GM19035 (cell line): ENCODE results near the gene GAB2.
"Not testable (repeated sequence)": the region's sequence is repeated elsewhere in the genome, so short reads cannot be mapped to it uniquely, and the experiment has no call there.

Experiments used
- ATAC-seq: cut with Tn5 transposase; IDR thresholded peaks from one replicate; pipeline ENCODE4 v1.9.1; 2021; ENCODE audit not compliant: unreplicated experiment

The GAB2 gene

DNA sequence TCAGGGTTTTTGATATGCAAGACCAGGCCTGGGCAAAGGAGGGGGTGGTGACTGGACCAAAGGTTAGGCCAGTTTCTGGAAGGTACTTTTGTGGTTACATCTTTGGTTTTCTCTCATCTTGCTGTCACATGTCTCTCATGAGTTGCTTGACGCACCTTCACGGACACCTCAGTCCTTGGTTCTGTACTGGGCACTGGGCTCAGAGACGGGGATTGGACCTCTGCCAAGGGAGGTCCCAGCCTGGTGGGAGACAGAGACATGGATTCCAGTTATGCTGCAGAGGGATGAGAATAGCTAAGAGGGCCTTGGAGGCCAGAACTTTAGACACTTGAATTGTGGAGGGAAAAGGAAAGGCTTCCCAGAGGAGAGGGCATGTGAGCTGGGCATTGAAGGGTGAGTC, 227.2 kb downstream of the GAB2 start:
- no peak for ATAC-seq

DNA sequence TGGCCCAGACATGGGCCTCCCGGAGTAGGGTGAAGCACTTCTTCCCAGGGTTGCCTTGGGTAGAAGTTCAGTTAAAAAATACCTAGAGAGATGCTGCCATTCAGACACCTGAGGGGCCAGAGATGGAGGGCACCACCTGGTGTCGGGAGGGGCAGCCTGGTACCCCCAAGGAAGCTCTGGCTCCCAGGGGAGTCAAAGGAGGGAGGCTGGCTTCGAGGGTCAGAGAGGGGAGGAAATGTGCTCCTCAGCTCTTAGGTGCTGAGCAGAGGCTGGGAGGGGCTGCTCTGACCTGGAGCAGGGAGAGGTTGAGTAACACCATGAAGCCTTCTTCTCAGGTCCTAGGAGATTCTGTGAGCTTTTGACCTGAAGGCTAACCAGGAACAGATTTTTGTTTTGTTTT, 227.8 kb downstream of the GAB2 start:
- ATAC-seq, result no peak

DNA sequence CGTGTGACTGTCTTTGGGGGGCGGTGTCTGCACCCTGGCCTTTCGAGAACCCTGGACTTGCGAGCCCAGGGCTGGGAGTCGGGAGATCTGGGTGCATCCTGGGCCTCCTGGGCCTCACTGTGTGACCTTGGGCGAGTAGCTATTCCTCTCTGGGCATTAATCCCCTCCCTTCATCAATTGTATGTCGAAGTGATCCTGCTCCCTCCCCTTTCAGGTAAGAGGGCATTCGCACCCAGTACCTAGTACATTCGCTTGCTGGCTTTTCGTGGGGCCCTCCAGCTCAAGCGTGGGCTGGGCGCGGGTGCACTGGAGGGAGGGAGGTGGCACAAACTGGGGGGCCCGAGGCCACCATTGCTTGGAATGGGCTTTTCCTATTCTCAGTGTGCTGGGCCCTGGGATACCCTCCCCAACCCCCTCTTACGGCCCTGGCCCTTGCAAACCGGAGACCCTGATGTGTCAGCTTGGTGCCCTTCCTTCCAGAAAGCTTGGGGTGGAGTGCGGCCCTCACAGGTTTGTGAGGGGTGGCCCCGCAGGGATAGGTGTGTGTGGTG, 228.4 kb downstream of the GAB2 start:
- no peak for ATAC-seq

DNA sequence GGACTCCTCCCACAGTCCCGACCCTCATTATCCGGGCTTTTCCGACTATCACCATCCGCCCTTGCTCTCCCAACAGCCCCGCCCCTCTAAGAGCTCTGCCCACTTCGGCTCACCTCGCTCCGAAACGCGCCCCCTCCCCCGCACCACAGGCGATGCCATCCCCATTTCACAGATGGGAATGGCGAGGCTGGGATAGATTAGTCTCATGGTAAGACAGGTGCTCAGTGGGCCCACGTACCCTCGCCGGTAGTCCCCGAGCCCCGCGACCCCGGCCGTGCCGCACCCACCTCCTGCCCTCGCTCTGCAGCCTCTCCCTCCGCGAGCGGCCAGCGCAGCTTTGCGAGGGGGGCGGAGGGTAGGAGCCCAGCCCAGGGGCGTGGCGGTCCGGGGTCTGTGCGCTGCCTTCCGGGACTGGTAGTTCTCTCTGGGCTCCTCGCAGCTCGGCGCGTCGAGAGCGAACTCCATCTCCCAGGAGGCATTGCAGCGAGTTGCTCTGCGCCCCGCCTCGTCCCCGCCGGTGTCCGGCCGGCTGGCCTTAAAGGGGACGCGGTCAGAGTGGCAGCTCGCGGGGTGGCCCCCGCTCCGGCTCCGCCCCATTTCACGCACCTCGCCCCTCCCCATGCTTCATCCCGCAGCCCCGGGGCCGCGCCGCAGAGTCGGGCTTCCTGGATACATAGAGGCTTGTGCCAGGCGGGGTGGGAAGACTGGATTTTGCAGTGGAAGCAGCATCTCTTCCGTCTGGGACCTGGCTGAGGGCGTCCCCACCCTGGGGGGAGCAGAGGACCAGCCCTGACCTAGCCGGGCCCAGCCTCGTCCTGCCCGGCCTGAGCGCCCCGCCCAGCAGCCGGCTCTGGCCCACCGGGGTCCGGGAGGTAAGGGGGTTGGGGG, 229.1 kb downstream of the GAB2 start, which contains the start of the genes KCTD21 and USP35:
KCTD21 (minus strand) TSS at position 341 of the 888 bp plus-strand sequence. CDS start 14,072 bp downstream, outside the sequence.
USP35 (plus strand) TSS at position 634 of the 888 bp plus-strand sequence. CDS start 7,327 bp downstream, outside the sequence.
- peak; percentile 95 for ATAC-seq

DNA sequence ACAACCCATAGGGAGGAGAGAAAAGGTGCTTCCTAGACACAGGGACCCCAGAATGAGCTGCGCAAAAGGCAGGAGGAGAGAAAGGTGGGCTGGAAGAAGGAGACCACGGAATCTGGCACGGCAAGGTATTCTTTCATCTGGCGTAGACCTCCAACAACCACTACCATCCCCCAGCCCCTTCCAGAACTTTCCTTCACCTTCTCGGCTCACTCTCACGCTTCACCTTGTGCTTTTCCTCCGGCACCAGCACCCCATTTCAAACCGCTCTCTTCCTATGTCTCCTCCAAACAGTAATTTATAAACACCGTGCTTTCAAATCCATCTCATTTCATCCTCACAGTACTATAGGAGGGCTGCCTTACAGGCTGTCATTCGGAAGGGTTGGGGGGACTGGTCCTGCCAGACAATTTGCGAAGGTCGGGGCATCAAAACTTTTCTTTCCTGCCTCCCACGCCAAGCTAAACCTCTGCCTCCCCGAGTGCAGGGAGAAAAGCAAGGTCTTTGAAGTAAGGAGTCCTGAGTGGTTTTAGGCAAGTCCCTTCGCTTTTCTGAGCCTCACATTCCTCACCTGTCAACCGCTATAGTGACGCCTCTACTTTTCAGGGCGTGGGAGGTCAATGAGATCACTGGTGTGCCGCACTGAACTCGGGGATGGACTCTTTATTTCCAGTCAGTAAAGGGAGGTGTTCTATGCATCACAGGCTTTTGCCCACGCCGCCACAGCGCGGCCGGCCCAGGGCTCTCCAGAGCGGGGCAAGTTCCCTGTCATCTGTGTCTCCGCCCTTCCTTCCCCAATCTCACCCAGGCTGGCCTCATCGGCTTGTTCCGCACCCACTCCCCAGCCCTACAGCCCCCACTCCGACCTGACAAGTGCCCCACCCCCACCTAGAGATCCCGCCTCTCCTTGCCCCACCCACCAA, 230.0 kb downstream of the GAB2 start:
- ATAC-seq, result peak; percentile 16

DNA sequence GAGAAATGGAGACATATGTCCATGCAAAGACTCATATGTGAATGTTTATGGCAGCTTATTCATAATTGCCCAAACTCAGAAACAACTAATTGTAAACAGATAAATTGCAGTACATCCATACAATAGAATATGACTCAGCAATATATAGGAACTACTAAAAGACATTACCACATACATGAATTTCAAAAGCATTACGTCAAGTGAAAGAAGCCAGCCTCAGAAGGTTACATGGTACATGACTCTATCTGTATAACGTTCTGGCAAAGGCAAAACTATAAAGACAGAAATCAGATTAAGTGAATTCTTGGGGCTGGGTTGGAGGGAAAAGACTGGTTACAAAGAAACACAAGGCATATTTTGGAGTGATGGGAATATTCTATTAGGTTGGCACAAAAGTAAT, 236.4 kb downstream of the GAB2 start:
- no peak for ATAC-seq

DNA sequence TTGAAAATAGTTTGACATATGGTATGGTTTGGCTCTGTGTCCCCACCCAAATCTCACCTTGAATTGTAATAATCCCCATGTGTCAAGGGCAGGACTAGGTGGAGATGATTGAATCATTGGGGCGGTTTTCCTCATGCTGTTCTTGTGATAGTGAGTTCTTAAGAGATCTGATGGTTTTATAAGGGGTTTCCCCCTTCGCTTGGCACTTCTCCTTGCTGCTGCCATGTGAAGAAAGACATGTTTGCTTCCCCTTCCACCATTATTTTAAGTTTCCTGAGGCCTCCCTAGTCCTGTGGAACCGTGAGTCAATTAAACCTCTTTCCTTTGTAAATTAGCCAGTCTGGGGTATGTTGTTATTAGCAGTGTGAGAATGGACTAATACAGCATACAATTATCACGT, 236.9 kb downstream of the GAB2 start:
- ATAC-seq, result no peak

DNA sequence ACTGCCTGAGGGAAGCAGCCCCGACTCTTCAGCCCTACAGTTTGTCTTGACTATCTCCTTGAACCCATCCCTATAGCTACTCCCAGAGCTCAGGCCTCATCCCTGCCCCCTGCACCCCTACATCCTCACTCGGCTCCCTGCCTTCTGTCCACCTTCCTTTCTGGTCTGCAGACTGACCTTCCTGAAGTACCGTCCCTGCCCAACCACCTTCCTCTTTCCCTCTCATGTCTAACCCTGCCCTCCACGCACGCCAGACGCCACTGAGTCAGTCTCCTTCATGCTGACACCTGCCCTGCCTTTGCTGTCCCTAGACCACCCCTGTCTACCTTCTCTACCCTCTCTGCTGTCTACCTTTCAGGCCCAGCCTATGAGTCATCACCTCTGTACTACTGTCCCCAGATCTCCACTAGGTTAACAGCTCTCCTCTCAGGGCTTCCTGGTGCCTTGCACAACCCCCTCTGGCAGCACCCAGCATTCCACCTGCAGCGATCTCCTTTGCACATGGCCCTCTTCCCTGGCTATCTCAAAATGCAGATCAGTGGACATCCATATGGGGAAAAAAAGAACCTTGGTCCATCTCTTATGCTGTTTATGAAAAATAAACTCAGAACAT, 238.1 kb downstream of the GAB2 start:
- no peak for ATAC-seq

DNA sequence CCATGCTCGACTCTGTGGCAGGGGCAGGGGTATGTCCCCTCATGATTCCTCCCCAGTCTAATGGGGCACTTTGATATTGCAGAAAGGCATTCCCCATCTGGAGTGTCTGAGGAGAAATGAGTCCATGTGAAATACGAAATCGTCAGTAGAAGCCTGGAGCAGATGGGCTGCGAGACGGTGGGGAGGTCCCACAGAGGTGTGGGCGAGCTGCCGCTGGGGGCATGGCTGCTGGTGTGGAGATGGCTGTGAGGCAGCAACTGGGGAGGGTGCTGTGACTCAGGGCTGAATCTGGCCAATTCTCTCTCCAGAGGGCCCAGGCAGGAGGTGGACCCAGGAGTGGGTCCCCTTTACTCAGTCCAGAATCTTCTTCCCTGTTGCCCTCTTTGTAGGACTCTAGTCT, 240.4 kb downstream of the GAB2 start:
- ATAC-seq, result no peak

DNA sequence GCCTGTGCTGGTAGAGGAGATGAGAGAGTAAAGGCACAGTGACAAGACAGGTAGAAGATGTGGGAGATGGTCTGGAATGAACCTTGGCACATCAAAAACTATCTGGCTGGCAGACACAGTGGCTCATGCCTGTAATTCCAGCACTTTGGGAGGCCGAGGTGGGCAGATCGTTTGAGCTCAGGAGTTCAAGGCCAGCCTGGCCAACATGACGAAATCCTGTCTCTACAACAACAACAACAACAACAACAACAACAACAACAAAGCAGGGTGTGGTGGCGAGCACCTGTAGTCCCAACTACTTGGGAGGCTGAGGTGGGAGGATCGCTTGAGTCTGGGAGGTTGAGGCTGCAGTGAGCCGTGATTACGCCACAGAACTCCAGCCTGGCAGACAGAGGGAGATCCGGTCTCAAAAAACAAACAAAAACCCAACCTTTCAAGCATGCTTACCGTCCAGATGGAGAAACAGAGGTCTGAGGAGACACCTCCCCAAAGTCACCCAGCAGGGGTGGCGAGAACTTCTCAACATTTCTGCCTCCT, 240.9 kb downstream of the GAB2 start:
- no peak for ATAC-seq

DNA sequence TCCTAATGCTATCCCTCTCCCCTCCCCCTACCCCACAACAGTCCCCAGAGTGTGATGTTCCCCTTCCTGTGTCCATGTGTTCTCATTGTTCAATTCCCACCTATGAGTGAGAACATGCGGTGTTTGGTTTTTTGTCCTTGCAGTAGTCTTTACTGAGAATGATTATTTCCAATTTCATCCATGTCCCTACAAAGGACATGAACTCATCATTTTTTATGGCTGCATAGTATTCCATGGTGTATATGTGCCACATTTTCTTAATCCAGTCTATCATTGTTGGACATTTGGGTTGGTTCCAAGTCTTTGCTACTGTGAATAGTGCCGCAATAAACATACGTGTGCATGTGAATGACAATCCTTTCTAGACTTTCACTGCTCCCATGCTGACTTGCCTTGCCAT, 241.8 kb downstream of the GAB2 start:
- ATAC-seq, result not testable (repeated sequence)

DNA sequence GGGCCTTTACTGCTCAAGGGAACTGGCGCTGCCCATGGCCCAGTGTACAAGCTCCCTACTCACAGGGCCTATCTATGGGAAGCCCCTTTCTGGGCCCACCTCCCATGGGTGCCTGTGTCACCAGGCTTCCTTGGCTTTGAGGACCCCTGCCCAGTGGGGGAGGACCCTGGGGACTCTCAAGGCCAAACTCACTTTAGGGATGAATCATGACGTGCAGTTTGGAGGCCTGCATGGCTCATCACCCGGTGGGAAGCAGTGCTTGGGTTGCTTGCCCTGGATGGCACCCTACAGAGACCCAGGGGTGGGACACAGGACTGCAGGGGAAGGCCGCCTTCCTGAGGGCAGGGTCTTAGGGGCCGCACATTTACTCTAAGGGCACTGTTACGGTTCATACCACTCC, 245.7 kb downstream of the GAB2 start:
- no peak for ATAC-seq

DNA sequence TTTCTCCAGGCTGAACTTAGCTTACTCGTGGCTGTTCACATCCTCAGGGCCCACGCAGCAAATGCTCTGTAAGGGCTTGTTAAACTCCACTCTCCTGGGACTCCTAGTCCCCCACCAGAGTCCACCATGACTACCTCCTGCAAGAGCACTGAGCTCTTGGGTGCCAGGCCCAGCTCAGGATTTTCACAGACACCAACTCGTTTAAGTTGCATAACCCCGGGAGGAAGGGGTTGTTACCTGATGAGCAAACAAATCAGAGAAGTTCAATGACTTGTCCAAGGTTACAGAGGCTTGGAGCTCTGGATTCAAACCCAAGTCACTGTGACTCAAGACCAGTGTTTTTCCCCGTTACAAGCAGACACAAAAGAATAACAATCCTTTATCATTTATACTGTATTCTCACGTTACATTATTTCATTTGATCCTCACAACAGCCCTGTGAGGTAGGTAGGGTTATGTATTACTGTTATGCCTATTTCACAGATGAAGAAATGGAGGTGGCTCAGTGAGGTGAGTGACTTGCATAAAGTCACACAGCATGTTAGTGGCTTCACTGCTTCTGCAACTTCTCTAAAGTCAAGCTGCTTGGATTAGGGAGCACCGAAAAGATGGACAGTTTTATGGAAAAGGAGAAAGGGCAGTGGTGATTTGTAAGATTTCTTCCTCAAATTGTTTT, 246.6 kb downstream of the GAB2 start:
- no peak for ATAC-seq

DNA sequence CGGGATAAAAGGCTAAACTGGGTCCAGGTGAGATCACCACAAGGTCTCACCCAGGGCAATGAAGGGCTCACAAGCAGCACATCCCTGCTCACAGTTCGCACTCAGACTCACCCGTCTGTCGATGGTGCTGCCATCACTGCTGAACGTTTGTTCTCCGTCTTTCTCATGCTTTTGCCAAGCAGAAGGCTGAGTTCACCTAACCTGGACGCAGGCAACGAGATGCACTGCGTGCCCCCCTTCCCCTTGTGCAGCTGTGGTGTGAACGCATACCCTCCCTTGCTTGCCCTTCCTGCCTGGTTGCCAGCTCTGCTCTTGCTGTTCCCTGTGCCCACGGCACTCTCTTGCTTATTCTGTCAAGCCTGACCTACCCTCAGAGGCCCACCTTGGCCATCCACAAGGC, 247.2 kb downstream of the GAB2 start:
- no peak for ATAC-seq

DNA sequence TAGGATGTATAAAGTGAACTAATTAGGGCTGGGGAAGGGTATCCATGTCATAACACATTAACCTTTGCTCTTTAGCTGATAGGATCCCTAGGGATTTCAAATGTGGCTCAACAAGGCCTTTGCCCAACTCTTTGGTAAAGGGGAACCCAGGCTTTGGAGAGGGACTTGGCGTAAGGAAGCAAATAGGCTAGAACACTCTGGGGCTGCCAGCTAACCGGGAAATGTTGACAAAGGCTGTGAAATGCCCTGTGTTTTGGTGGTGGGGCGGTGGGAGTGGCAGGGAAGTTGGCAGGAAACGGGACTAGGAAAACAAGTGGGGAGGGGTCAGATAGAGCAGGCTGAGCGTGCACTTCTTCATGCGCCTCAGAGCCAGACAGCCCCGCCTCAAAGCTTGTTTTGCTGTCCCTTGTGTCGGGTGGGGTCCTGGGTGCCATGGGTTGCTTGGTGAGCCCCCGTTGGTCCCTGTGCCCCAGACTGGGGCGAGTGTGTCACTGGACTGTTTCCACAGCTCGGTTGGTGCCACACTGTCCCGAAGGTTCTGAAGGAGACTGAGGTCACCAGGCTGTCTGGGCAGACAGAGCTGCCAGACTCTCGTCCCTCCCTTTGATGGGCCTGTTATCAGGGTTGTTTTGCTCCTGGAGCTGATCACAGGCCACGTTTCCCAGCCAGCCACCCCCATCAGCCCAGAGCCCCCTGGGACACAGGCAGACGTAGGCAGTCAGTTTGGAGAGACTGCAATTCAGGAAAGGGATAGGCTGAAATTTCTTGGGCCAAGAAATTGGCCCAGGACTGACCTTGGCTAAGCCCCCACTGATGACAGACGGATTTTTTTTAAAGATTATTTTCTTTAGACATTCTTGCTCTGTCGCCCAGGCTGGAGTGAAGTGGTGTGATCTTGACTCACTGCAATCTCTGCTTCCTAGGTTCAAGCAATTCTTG, 248.8 kb downstream of the GAB2 start:
- no peak for ATAC-seq

DNA sequence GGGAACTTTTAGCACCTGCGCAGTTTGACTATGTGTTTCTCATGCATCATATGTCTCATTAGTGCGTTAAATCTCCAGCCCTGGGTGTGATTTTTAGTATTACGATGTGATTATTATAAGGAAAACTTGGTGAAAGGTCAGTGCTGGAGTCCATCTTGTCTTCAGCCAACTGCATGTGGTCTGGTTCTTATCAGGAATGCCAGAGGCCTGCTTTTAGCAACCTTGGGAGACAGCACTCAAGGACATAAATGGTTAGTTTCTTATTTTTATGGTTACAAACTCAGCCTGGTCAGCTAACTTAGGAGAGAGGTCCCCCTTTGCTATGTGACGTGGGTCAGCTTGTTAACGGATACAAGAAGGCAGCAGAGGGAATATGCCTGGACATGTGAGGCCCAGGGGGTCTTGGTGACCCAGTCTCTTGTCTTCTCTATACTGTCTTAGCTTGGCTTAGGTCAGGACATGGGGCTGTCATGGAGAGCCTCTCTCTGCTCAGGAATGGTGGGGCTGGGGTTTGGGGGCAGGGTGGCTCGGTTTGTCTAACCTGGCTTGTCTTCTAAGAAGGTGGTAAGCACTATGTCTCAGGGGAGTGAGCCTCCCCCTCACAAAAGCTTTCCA, 250.7 kb downstream of the GAB2 start:
- ATAC-seq, result no peak
